Right atrium auricular region (tissue), 2 donors: ENCODE results near the gene PLIN4. TPM values are rescaled to one million over a fixed set of nuclear protein-coding genes. Genes with fewer than 3 reads are reported as not detected.

Experiments used
- DNase-seq: peaks from one replicate; pipeline ENCODE4 v3.0.0-alpha.2; 2019; ENCODE audit warnings: low spot score
- H3K27ac ChIP-seq, 2 donors: fragments of 200-600 bp; sonication (generic); 1 replicate in 1 of 2; 2 replicates in 1 of 2; pipeline ENCODE4 v1.5.1; 2016 to 2019
- H3K27me3 ChIP-seq, 2 donors: fragments of 200-600 bp; sonication (generic); one replicate each; pipeline versions ENCODE4 v1.5.1 to v1.6.0; 2017 to 2019
- H3K36me3 ChIP-seq: fragments of 200-600 bp; sonication (generic); one replicate; pipeline ENCODE4 v1.5.1; 2016
- H3K4me1 ChIP-seq, 2 donors: fragments of 200-600 bp; sonication (generic); one replicate each; pipeline versions ENCODE4 v1.5.1 to v1.6.0; 2017 to 2019
- H3K4me3 ChIP-seq, 2 donors: fragments of 200-600 bp; sonication (generic); 1 replicate in 1 of 2; 2 replicates in 1 of 2; pipeline ENCODE4 v1.5.1; 2017 to 2019; ENCODE audit warnings: mild to moderate bottlenecking in 1 of 2, moderate library complexity in 1 of 2
- H3K9me3 ChIP-seq, 2 donors: fragments of 200-600 bp; sonication (generic); one replicate each; pipeline ENCODE4 v1.5.1; 2019
- total RNA-seq, 2 donors: library from RNA; depleted of rRNA; stranded (reverse); fragments of >200 nt; gene quantifications; one replicate each; pipeline ENCODE4 v1.1.0, GENCODE V29; 2016
- TF ChIP-seq, protein P1 (sequence below), 2 donors: fragments of 200-600 bp; sonication (generic); IDR thresholded peaks; one replicate each; pipeline ENCODE4 v1.5.1; 2019; ENCODE audit warnings: antibody characterized with exemption in 2 of 2

PLIN4 gene
- total RNA-seq, 2 donors from 2014 or later = 104 to 156 TPM

DNA sequence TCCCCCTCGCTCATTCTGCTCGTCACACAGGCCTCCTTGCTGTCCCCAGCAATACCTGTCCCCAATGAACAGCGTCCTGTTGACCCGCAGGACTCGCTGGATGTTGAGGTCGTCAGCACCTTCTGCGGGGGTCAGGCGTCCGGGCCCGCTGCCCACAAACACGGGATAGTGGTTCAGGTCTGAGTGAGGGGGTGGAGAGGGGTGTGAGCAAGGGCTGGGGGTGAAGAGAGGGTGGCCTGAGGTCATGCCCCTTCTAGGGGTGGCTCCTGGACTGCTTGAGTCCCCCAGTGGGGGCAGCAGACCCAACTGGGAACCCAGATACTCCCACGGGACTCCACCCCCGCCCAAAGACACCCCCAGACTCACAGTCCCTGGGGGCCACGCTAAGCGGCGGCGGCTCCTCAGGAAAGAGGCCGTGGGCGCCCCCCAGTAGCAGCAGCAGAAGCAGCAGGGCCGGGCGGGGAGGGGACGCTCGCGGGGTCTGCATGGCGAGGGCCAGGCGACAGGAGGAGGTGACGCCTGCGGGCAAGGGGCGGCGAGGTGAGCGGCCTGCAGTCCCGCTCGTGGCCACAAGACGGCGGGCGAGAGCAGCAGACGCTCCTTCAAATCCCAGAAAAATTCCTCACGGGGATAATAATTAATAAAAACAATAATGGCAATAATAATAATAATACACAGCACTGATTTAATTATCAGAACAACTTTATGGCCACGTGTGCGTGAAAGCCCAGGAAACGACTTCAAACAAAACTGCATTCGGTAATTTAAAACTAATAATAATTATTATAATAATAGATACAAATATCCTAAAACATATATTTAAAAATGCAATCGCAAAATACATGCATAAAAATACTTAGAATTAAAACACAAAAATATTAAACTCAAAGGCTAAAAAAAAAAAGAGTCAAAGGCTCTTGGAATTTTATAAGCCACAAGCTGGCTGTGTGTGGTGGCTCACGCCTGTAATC, 40.0 kb upstream of the PLIN4 start:
- H3K27ac ChIP-seq = peak overlapping the region in 1 of 2 donors; percentile 48
- H3K4me1 ChIP-seq = peaks cover 0 to 15% of the 10 kb centered on the region in 2 donors
- no peaks in the 10 kb centered on the region for H3K27me3 ChIP-seq
- DNase-seq = no peak
- TF ChIP-seq, protein P1, sequence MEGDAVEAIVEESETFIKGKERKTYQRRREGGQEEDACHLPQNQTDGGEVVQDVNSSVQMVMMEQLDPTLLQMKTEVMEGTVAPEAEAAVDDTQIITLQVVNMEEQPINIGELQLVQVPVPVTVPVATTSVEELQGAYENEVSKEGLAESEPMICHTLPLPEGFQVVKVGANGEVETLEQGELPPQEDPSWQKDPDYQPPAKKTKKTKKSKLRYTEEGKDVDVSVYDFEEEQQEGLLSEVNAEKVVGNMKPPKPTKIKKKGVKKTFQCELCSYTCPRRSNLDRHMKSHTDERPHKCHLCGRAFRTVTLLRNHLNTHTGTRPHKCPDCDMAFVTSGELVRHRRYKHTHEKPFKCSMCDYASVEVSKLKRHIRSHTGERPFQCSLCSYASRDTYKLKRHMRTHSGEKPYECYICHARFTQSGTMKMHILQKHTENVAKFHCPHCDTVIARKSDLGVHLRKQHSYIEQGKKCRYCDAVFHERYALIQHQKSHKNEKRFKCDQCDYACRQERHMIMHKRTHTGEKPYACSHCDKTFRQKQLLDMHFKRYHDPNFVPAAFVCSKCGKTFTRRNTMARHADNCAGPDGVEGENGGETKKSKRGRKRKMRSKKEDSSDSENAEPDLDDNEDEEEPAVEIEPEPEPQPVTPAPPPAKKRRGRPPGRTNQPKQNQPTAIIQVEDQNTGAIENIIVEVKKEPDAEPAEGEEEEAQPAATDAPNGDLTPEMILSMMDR (IDR thresholded peaks at IDR 0.05) = peak; percentile 99 to 100
- H3K9me3 ChIP-seq = no peaks in the 10 kb centered on the region
- no peaks in the 10 kb centered on the region for H3K36me3 ChIP-seq
- H3K4me3 ChIP-seq = peak overlapping the region; percentile 37 to 49

GRCh38 chr19:4557144-4557970, 39.1 kb upstream of the PLIN4 start:
- no peaks in the 10 kb centered on the region for H3K27me3 ChIP-seq
- TF ChIP-seq, protein P1 (IDR thresholded peaks at IDR 0.05) = no peak
- H3K4me3 ChIP-seq = peak overlapping the region; percentile 18 to 49
- H3K9me3 ChIP-seq = no peaks in the 10 kb centered on the region
- peaks cover 1% of the 10 kb centered on the region for H3K36me3 ChIP-seq
- H3K4me1 ChIP-seq = peaks cover 0 to 15% of the 10 kb centered on the region in 2 donors
- no peak for DNase-seq
- no peak overlapping the region for H3K27ac ChIP-seq

DNA sequence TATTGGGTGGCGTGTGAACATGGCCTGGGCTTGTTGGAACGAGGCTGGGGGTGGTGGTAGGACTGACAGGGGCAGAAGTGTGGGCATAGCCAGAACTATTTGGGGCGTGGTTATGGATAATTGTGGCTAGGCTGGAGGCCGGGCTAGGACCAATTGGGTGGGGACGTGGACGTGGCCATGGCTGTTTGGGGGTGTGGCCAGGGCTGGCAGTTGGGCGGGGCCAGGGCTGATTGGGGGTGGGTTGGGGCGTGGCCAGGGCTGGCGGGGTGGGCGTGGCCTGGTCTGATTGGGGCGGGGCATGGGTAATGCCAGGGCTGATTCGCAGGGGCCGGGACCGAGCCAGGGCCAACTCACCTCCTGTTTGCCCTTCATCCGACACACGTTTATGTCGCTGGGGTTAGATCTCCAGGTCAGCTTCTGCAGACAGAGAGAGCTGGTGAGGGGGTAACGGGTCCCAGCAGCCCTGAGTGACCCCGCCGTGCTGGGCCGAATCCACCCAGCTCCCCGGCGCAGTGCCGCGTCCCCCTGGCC, 38.4 kb upstream of the PLIN4 start:
- Histone ChIP-seq H3K4me1 (peaks cover 0 to 15% of the 10 kb centered on the region in 2 donors), H3K36me3 (peaks cover 7% of the 10 kb centered on the region), H3K4me3 (no peak overlapping the region), H3K9me3 (no peaks in the 10 kb centered on the region), H3K27me3 (no peaks in the 10 kb centered on the region), H3K27ac (no peak overlapping the region)
- no peak for DNase-seq
- TF ChIP-seq, protein P1 (IDR thresholded peaks at IDR 0.05) = no peak

GRCh38 chr19:4555657-4556561, 37.6 kb upstream of the PLIN4 start:
- TF ChIP-seq, protein P1 (IDR thresholded peaks at IDR 0.05) = no peak
- Histone ChIP-seq H3K4me1 (peaks cover 0 to 15% of the 10 kb centered on the region in 2 donors), H3K27me3 (no peaks in the 10 kb centered on the region), H3K9me3 (no peaks in the 10 kb centered on the region), H3K27ac (no peak overlapping the region), H3K4me3 (no peak overlapping the region), H3K36me3 (peaks cover 7% of the 10 kb centered on the region)
- DNase-seq = no peak

- H3K36me3 ChIP-seq = peaks cover 13% of the 10 kb centered on the region
These were observed 36.4 kb upstream of the PLIN4 start for GRCh38 chr19:4554717-4555116.

More at GRCh38 chr19:4554717-4555116, 36.4 kb upstream of the PLIN4 start:
- H3K27me3 ChIP-seq = no peaks in the 10 kb centered on the region
- TF ChIP-seq, protein P1 (IDR thresholded peaks at IDR 0.05) = no peak
- H3K9me3 ChIP-seq = no peaks in the 10 kb centered on the region
- peaks cover 0 to 15% of the 10 kb centered on the region in 2 donors for H3K4me1 ChIP-seq
- H3K27ac ChIP-seq = no peak overlapping the region
- DNase-seq = no peak
- no peak overlapping the region for H3K4me3 ChIP-seq
